Mesenchymal stem cell (in vitro differentiated cells and primary cell): ENCODE measurements around the gene COL27A1.
A peak's percentile ranks its signal among the peaks of the same experiment; 100 is the strongest.

Source experiments
- DNase-seq: peaks from one replicate; pipeline ENCODE4 v3.0.0-alpha.2; 2013
- H2AFZ ChIP-seq: one replicate; pipeline ENCODE4 v1.6.1; 2013; ENCODE audit warnings: low read depth, mild to moderate bottlenecking, control low read depth, inconsistent platforms, low read length, moderate library complexity
- H2AK5ac ChIP-seq: 2 replicates; pipeline ENCODE4 v1.6.1; 2013; ENCODE audit warnings: low read length, moderate library complexity, mild to moderate bottlenecking, inconsistent platforms; ENCODE audit not compliant: severe bottlenecking
- H2BK120ac ChIP-seq: one replicate; pipeline ENCODE4 v1.6.1; 2013; ENCODE audit warnings: low read depth, mild to moderate bottlenecking, inconsistent platforms, low read length, moderate library complexity
- H2BK12ac ChIP-seq, 2 experiments: one replicate each; pipeline ENCODE4 v1.6.1; 2013; ENCODE audit warnings: inconsistent platforms in 2 of 2, low read length in 2 of 2, mild to moderate bottlenecking in 2 of 2, moderate library complexity in 2 of 2, control low read depth in 1 of 2
- H2BK15ac ChIP-seq: one replicate; pipeline ENCODE4 v1.6.1; 2013; ENCODE audit warnings: mild to moderate bottlenecking, low read depth, inconsistent platforms; ENCODE audit not compliant: poor library complexity, severe bottlenecking
- H2BK5ac ChIP-seq: 2 replicates; pipeline ENCODE4 v1.6.1; 2013; ENCODE audit warnings: low read depth, mild to moderate bottlenecking, low read length, control low read depth, inconsistent platforms; ENCODE audit not compliant: poor library complexity, severe bottlenecking
- H3K14ac ChIP-seq, 2 experiments: one replicate each; pipeline ENCODE4 v1.6.1; 2013; ENCODE audit warnings: inconsistent platforms in 2 of 2, low read length in 2 of 2, control low read depth in 1 of 2, mild to moderate bottlenecking in 1 of 2, moderate library complexity in 1 of 2
- H3K18ac ChIP-seq, 2 experiments: one replicate each; pipeline ENCODE4 v1.6.1; 2013; ENCODE audit warnings: inconsistent platforms in 2 of 2, low read length in 2 of 2, control low read depth in 1 of 2, low read depth in 1 of 2, mild to moderate bottlenecking in 1 of 2
- H3K23ac ChIP-seq, 2 experiments: one replicate each; pipeline ENCODE4 v1.6.1; 2013; ENCODE audit warnings: inconsistent platforms in 2 of 2, low read length in 2 of 2, mild to moderate bottlenecking in 2 of 2, moderate library complexity in 2 of 2, control low read depth in 1 of 2
- H3K27ac ChIP-seq: 2 replicates; pipeline ENCODE4 v1.5.1; 2013; ENCODE audit warnings: mild to moderate bottlenecking, moderate library complexity, low read length, control low read depth, inconsistent platforms; ENCODE audit not compliant: poor library complexity, severe bottlenecking
- H3K27me3 ChIP-seq, 2 experiments: 2 replicates each; pipeline versions ENCODE4 v1.6.1 to v1.7.0; 2013; ENCODE audit warnings: low read length in 2 of 2, mild to moderate bottlenecking in 2 of 2, moderate library complexity in 2 of 2, control low read depth in 1 of 2, inconsistent platforms in 1 of 2; ENCODE audit not compliant: control insufficient read depth in 1 of 2, insufficient read depth in 1 of 2
- H3K36me3 ChIP-seq, 2 experiments: 2 replicates each; pipeline versions ENCODE4 v1.6.1 to v1.7.0; 2013; ENCODE audit warnings: low read length in 2 of 2, control low read depth in 1 of 2, inconsistent platforms in 1 of 2, low read depth in 1 of 2, mild to moderate bottlenecking in 1 of 2; ENCODE audit not compliant: insufficient read depth in 2 of 2, control insufficient read depth in 1 of 2
- H3K4ac ChIP-seq, 2 experiments: one replicate each; pipeline ENCODE4 v1.6.1; 2013; ENCODE audit warnings: inconsistent platforms in 2 of 2, low read length in 2 of 2, mild to moderate bottlenecking in 2 of 2, moderate library complexity in 2 of 2, control low read depth in 1 of 2, low read depth in 1 of 2
- H3K4me1 ChIP-seq: 2 replicates; pipeline ENCODE4 v1.6.1; 2013; ENCODE audit warnings: low read depth, low read length, control low read depth; ENCODE audit not compliant: control insufficient read depth, insufficient read depth
- H3K4me2 ChIP-seq: 2 replicates; pipeline ENCODE4 v1.6.1; 2013; ENCODE audit warnings: low read length, mild to moderate bottlenecking, inconsistent platforms; ENCODE audit not compliant: poor library complexity, severe bottlenecking
- H3K4me3 ChIP-seq, 2 experiments: 2 replicates each; pipeline versions ENCODE4 v1.5.1 to v1.7.0; 2013; ENCODE audit warnings: low read length in 2 of 2, mild to moderate bottlenecking in 2 of 2, control low read depth in 1 of 2, low read depth in 1 of 2; ENCODE audit not compliant: insufficient read depth in 1 of 2
- H3K79me1 ChIP-seq: replicated peaks from 2 replicates; pipeline ENCODE4 v1.6.1; 2013; ENCODE audit warnings: mild to moderate bottlenecking, control low read depth, low read length, inconsistent platforms; ENCODE audit not compliant: poor library complexity, severe bottlenecking
- H3K9ac ChIP-seq: 2 replicates; pipeline ENCODE4 v1.7.0; 2013; ENCODE audit warnings: mild to moderate bottlenecking, low read length, moderate library complexity
- H3K9me3 ChIP-seq: 2 replicates; pipeline ENCODE4 v1.7.0; 2013; ENCODE audit warnings: mild to moderate bottlenecking, low read length; ENCODE audit not compliant: control insufficient read depth
- H4K8ac ChIP-seq: one replicate; pipeline ENCODE4 v1.6.1; 2013; ENCODE audit warnings: inconsistent platforms, mild to moderate bottlenecking, low read length, moderate library complexity
- H4K91ac ChIP-seq: one replicate; pipeline ENCODE4 v1.6.1; 2013; ENCODE audit warnings: mild to moderate bottlenecking, low read length, inconsistent platforms
- WGBS: methylation state at CpG from one replicate; pipeline ENCODE4 v1.1.7; 2013; ENCODE audit warnings: mixed read lengths; 5-methylcytosine and 5-hydroxymethylcytosine counted together

Gene COL27A1

DNA sequence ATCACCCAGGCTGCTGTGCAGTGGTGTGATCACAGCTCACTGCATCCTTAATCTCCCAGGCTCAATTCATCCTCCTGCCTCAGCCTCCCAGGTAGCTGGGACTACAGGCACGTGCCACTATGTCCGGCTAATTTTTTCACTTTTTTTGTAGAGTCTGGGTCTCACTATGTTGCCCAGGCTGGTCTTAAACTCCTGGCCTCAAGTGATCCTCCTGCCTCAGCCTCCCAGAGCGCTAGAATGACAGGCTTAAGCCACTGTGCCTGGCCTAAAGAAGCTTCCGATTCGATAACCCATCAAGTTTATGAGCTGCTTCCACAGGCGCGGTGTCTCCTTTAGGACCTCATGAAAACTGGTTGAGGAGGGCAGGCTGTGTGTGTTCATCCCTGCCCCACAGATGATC, 16.2 kb downstream of the COL27A1 start:
- Histone ChIP-seq H3K4me3 (no peak overlapping the region), H2BK5ac (no peak overlapping the region), H3K4me1 (peaks cover 66% of the 10 kb centered on the region), H3K27me3 (no peaks in the 10 kb centered on the region), H2AFZ (no peak overlapping the region), H4K91ac (peak overlapping the region; percentile 1), H2BK12ac (peak overlapping the region in 1 of 2 experiments; percentile 6), H4K8ac (no peak overlapping the region), H3K4me2 (no peak overlapping the region), H3K27ac (no peak overlapping the region), H3K23ac (no peak overlapping the region), H3K79me1 (peaks cover 38% of the 10 kb centered on the region), H3K9ac (no peak overlapping the region), H2BK120ac (no peak overlapping the region), H3K18ac (no peak overlapping the region), H2AK5ac (peak overlapping the region; percentile 76), H3K36me3 (peaks cover 0 to 39% of the 10 kb centered on the region in 2 experiments), H2BK15ac (no peak overlapping the region), H3K4ac (no peak overlapping the region), H3K14ac (no peak overlapping the region), H3K9me3 (no peaks in the 10 kb centered on the region)
- DNase-seq: no peak
- 98% methylated on average over 7 of the region's 7 CpGs for WGBS

DNA sequence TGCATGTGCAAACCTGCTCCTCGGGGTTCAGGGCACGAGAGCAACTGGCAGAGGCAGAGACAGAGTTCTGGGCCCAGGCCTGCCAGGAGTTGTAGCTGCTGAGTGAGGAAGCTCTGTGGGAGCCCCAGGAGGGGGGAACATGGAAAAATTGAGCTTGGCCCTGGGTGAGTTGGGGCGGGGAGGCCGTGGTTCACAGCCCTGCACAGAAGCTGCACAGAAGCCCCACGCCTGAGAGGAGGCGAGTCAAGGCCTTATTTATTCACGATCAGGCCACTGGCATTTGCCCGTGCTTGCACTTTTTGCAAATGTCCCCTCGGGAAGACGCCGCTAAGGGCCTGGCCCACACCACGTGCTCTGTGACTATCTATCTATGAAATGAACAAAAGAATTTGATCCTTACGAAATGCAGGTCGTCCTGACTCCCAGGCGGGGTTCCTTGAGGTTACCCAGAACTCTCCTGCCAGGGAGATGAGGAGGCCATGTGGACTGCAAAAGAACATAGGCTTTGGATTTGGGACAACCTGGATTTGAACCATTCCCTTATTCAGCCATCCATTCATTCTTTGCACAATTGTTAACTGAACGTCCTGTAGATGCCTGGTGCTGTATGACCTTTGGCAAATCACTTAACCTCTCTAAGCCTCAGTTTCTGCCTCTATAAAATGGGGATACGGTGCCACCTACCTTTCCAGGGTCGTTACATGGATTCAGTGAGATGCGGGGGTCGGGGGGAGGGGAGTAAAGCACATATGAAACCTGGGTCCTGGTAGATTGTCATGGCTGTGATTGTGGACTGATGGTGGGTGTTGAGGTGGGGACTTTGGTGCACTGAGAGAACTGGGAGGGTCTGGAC, 17.9 kb downstream of the COL27A1 start:
- no peak overlapping the region for H3K4me3 ChIP-seq
- H3K36me3 ChIP-seq: peaks cover 0 to 32% of the 10 kb centered on the region in 2 experiments
- H2BK12ac ChIP-seq: peak overlapping the region in 1 of 2 experiments; percentile 45
- H3K79me1 ChIP-seq: peaks cover 27% of the 10 kb centered on the region
- WGBS: 79% methylated on average over 20 of the region's 20 CpGs
- peak; percentile 77 for DNase-seq
- H2AFZ ChIP-seq: no peak overlapping the region
- peak overlapping the region; percentile 76 for H3K27ac ChIP-seq
- H3K4me1 ChIP-seq: peaks cover 70% of the 10 kb centered on the region
- no peak overlapping the region for H2BK15ac ChIP-seq
- H3K23ac ChIP-seq: no peak overlapping the region
- peak overlapping the region; percentile 9 for H4K91ac ChIP-seq
- H3K14ac ChIP-seq: peak overlapping the region in 1 of 2 experiments; percentile 66
- H3K27me3 ChIP-seq: no peaks in the 10 kb centered on the region
- no peak overlapping the region for H3K4me2 ChIP-seq
- peak overlapping the region; percentile 33 for H3K9ac ChIP-seq
- H2AK5ac ChIP-seq: peak overlapping the region; percentile 77
- H3K18ac ChIP-seq: peak overlapping the region in 1 of 2 experiments; percentile 65
- H3K4ac ChIP-seq: peak overlapping the region in 1 of 2 experiments; percentile 63
- H3K9me3 ChIP-seq: no peaks in the 10 kb centered on the region
- H2BK120ac ChIP-seq: no peak overlapping the region
- H4K8ac ChIP-seq: no peak overlapping the region
- H2BK5ac ChIP-seq: no peak overlapping the region

DNA sequence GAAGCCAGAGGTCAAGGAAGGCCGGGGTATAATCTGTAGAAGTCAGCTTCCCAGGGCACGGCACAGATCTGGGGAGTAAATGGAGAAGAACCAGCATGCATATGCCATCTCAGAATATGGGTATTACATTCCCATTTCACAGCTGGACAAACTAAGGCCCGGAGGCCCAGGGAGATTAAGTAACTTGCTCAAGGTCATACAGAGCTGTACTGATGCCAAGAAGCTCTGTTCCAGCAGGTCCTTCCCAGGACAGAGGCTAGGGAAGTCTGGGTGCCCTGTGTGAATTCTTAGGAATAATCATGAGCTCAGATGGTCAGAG, 19.2 kb downstream of the COL27A1 start:
- Histone ChIP-seq H3K36me3 (peaks cover 0 to 32% of the 10 kb centered on the region in 2 experiments), H3K18ac (peak overlapping the region; percentile 45 to 95), H3K14ac (peak overlapping the region in 1 of 2 experiments; percentile 65), H3K4ac (peak overlapping the region; percentile 16 to 64), H3K79me1 (peaks cover 32% of the 10 kb centered on the region), H4K8ac (peak overlapping the region; percentile 61), H3K27me3 (no peaks in the 10 kb centered on the region), H3K27ac (peak overlapping the region; percentile 68), H3K4me3 (no peak overlapping the region), H3K23ac (no peak overlapping the region), H2BK12ac (peak overlapping the region; percentile 59 to 87), H2BK15ac (no peak overlapping the region), H3K9me3 (no peaks in the 10 kb centered on the region), H2AFZ (no peak overlapping the region), H3K4me1 (peaks cover 69% of the 10 kb centered on the region), H2AK5ac (peak overlapping the region; percentile 28), H2BK5ac (peak overlapping the region; percentile 39), H3K4me2 (no peak overlapping the region), H3K9ac (no peak overlapping the region), H2BK120ac (peak overlapping the region; percentile 91), H4K91ac (peak overlapping the region; percentile 34)
- no peak for DNase-seq
- WGBS: 67% methylated on average over 3 of the region's 3 CpGs
